Transverse colon (tissue), 4 donors: ENCODE measurements around the gene VWA8.

Experiments
- POLR2AphosphoS5 ChIP-seq, 3 donors: sonication (generic); formaldehyde crosslinking; IDR thresholded peaks; one replicate each; pipeline ENCODE4 v1.6.1; 2016; ENCODE audit warnings: antibody characterized with exemption in 3 of 3
- TF ChIP-seq, protein P1 (sequence below), 5 experiments: fragments of 200-600 bp in 3 of 5; fragments of 450-650 bp in 2 of 5; sonication (generic) in 3 of 5; IDR thresholded peaks; 1 replicate in 2 of 5; 2 replicates in 3 of 5; pipeline ENCODE4 v1.5.1; 2016 to 2017; ENCODE audit warnings: antibody characterized with exemption in 5 of 5, inconsistent platforms in 3 of 5, mild to moderate bottlenecking in 2 of 5, moderate library complexity in 1 of 5

DNA sequence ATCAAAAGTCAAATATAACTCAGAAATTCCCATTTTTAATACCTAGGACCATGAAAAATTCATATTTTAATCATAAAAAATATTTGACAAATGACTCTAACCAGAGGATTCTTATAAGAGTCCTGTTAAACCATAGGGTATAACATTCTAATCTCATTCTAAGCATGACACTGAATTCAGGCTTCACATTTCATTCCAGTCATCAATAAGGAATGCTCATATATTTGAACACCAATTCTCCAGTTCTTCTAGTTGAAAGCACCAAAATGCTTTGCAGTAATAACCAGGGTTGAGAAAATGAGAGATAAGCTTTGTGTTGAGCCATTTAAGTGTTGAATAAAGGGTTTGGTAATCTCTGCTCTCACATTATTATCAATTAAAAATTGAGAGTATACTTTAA lies 147.5 kb downstream of the VWA8 start:
- TF ChIP-seq, protein P1, sequence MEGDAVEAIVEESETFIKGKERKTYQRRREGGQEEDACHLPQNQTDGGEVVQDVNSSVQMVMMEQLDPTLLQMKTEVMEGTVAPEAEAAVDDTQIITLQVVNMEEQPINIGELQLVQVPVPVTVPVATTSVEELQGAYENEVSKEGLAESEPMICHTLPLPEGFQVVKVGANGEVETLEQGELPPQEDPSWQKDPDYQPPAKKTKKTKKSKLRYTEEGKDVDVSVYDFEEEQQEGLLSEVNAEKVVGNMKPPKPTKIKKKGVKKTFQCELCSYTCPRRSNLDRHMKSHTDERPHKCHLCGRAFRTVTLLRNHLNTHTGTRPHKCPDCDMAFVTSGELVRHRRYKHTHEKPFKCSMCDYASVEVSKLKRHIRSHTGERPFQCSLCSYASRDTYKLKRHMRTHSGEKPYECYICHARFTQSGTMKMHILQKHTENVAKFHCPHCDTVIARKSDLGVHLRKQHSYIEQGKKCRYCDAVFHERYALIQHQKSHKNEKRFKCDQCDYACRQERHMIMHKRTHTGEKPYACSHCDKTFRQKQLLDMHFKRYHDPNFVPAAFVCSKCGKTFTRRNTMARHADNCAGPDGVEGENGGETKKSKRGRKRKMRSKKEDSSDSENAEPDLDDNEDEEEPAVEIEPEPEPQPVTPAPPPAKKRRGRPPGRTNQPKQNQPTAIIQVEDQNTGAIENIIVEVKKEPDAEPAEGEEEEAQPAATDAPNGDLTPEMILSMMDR (IDR thresholded peaks at IDR 0.05): no peak
- TF ChIP-seq POLR2AphosphoS5 (IDR thresholded peaks at IDR 0.05): no peak
